LNCAP (cell line): Measurements from ENCODE around the gene SURF1.

ENCODE experiments used
- TF ChIP-seq, protein P1 (sequence below): fragments of 450-650 bp; IDR thresholded peaks from 2 replicates; pipeline ENCODE4 v1.5.1; 2017; ENCODE audit warnings: mild to moderate bottlenecking

SURF1 gene

DNA sequence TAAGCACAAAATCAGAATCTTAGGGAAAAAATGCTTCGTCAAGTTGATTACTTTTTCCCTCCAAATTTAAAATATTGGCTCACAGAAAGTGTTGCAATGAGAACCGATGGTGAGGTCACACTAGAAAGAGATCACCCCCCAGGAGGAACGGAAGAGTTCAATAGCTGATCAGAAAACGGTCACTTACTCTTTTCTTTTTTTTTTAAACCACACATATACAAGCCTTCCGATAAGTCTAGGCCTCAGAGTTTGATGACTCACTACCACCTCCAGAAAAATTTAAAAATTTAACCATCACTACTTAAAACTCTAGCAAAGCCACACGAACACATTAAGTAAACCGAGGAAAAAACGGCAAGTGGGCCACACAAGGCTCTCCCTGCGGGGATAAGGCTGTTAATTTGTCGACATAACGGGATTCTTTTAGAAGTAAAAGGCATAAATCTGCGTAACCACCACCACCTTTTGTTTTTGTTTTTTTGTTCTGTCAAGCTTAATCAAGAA is 18.4 kb upstream of the SURF1 start:
- TF ChIP-seq, protein P1, sequence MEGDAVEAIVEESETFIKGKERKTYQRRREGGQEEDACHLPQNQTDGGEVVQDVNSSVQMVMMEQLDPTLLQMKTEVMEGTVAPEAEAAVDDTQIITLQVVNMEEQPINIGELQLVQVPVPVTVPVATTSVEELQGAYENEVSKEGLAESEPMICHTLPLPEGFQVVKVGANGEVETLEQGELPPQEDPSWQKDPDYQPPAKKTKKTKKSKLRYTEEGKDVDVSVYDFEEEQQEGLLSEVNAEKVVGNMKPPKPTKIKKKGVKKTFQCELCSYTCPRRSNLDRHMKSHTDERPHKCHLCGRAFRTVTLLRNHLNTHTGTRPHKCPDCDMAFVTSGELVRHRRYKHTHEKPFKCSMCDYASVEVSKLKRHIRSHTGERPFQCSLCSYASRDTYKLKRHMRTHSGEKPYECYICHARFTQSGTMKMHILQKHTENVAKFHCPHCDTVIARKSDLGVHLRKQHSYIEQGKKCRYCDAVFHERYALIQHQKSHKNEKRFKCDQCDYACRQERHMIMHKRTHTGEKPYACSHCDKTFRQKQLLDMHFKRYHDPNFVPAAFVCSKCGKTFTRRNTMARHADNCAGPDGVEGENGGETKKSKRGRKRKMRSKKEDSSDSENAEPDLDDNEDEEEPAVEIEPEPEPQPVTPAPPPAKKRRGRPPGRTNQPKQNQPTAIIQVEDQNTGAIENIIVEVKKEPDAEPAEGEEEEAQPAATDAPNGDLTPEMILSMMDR: no peak

DNA sequence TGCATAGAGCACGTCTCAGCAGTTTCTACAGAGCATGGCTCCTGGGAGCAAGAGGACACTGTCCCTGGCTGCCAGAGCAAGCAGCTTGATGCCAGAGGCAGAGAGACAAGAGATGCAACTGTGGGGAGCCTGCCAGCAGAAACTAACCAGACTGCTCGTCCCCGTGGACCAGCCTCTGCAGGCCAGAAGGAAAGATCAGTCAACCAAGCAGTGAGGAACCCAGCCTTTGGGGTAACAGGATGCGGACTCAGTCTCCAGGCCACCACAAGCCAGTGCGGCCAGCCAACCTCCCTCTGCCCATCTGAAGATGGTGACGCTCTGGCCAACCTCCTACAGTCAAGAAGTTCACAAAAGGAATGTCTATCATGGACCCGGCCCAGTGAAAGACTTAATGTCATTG is 15.9 kb upstream of the SURF1 start:
- TF ChIP-seq, protein P1: no peak

DNA sequence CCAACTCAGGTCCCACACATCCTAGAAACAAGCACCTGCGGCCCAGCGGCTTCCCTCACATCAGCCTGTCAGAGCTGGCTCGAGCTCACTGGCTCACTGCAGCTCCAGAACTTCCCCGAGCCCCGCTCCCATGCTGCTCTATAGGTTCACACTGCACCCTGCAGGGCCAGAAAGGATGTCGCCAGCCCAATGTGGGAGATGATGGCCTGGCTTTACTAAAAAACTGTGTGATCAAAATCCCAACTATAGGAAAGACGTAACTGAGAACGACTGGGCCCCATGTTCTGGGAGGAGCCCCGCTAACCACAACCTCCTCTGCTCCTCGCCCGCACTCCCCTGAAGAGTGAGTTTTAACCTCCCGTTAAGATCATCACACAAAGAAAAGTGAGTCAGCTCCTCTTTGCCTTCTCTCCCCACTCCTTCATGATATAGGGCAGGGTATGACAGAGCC is 15.0 kb upstream of the SURF1 start:
- TF ChIP-seq, protein P1: no peak

DNA sequence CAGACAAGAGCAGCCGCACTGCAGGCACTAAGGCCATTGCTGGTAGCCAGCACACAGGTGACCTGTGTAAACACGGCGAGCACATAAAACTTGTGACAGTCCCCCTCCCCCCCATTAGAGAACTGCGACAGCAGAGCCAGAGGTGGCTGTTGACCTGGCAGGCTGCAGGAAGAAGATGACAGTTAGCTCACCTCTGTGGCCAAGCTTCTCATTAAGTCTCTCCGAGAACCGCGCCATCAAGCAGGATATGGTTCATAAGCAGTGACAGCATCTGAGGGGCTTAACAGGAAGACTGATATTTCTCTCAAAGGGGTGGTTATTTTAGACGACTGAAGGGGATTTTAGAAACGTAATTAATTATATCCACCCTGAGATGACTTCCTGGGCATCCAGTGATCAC is 14.4 kb upstream of the SURF1 start:
- TF ChIP-seq, protein P1: no peak

DNA sequence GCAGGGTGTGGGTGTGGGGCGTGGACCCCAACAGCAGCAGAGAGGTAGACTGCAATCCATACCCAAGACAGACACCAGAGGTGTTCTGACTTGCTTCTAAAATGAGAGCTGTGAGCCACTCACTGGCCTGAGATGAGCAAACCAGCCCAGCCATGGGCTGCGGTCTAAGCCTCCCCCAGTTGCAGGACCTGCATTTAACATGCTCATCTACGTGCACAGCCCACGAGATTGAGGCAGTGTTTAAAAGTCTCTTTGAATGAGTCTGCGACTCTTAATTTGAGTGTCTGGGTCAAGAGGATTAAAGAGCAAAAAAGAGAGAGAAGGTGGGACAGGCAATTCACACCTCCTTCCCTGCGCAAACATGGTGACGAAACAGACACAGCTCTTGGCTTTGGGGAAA is 13.6 kb upstream of the SURF1 start:
- TF ChIP-seq, protein P1: no peak

DNA sequence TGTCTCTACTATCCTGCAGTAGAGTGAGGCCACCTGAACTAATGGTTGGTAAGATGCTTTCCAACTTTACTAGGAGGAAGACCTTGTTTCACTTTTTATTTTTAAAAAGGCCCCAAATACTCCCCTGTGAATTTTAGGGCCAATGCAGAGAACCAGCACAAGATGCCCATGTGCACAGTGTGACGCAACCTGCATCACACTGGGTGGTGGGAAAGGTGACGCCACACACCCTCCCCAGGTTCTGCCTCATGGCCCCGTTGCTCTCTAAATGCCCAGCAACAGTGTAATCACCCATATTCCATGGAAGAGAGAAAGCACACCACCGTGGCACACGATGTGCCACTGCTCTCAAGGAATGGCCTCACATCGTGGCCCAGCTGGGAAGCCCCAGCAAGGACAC is 13.1 kb upstream of the SURF1 start:
- TF ChIP-seq, protein P1: no peak

DNA sequence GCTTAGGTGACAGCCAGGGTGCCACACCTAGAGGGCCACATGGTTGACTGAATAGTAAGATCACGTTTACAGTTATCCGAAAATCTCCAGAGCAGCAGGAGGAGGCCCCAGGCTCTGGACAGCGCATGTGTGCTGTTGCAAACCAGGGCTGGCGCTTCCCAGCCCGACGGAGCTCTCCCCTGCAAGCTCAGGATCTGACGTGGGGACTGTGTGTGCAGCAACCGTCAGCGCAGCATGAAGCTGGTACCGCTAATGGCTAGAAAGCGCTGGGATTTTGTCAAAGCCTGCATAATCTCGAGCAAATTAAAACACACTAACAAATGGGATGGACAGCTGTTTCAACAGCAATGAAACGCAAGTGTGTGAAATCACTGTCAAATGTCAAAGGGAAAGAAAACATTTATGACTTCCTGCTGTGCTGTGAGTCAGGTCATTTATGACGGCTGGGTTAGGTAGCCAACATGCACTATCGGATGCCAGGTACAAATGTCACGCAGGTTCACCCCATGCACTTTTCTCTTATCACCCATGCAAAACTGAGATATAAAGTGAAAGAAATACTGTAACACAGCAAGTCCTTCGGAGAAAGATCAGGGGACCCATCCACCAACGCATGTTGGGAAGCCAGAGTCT is 12.1 kb upstream of the SURF1 start:
- TF ChIP-seq, protein P1: no peak

DNA sequence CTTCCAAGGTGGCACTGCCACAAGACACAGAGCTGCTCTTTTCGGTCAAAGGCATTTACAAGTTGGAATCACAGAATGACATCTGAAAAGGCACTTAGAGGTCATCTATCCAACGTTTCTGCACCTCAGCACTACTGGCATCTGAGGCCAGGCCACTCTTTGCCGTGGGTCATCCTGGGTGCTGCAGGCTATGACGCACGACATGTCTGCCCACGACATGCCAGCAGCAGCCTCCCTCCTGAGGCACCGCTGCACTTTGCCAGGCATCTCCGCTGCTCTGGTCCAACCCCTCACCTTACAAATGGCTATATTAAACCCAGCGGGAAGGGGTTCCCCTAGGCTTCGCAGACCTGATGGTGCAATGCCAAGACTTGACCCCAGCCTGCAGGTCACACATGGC is 11.5 kb upstream of the SURF1 start:
- TF ChIP-seq, protein P1: no peak
